IMR-90 (cell line): ENCODE data around the gene SEMA5A. TPM values are rescaled to one million over a fixed set of nuclear protein-coding genes. Genes with fewer than 3 reads are reported as not detected.

ENCODE experiments used
- ATAC-seq: fragments of 200-7000 bp; cut with Tn5 transposase; 2 replicates; pipeline ENCODE4 v1.9.1; 2020; ENCODE audit warnings: low read depth, mild to moderate bottlenecking, moderate library complexity
- BruUV-seq: library from RNA; stranded (reverse); fragments of 400-500 nt; replicated peaks from 2 replicates; lab custom pipeline; 2021; lab: Mats Ljungman, UMichigan
- CTCF ChIA-PET: fragments of 300-600 bp; formaldehyde crosslinking; extraction: SDS; loops from one replicate; lab custom pipeline; 2021; ENCODE audit warnings: antibody characterized with exemption; lab: Yijun Ruan, JAX
- POLR2A ChIA-PET: fragments of 300-600 bp; sonication (Branson Sonifier 250); formaldehyde crosslinking; loops from one replicate; lab custom pipeline; 2022; ENCODE audit warnings: antibody characterized with exemption; ENCODE audit not compliant: unreplicated experiment; lab: Charles Lee
- DNase-seq: peaks from one replicate; pipeline ENCODE4 v3.0.0; 2013
- H2AFZ ChIP-seq: replicated peaks from 2 replicates; pipeline ENCODE3; 2013; ENCODE audit warnings: low read length, mild to moderate bottlenecking; ENCODE audit not compliant: poor library complexity
- H2AK5ac ChIP-seq: 2 replicates; pipeline ENCODE4 v1.6.1; 2013; ENCODE audit warnings: low read depth, low read length, inconsistent platforms
- H2AK9ac ChIP-seq: replicated peaks from 2 replicates; pipeline ENCODE3; 2013; ENCODE audit warnings: mild to moderate bottlenecking, low read depth, low read length, moderate library complexity; ENCODE audit not compliant: poor library complexity
- H2BK120ac ChIP-seq: 2 replicates; pipeline ENCODE4 v1.6.1; 2013; ENCODE audit warnings: low read depth, low read length, inconsistent platforms
- H2BK15ac ChIP-seq: 3 replicates; pipeline ENCODE4 v1.6.1; 2013; ENCODE audit warnings: low read depth, low read length, inconsistent platforms
- H2BK20ac ChIP-seq: 2 replicates; pipeline ENCODE4 v1.6.1; 2013; ENCODE audit warnings: low read depth, mild to moderate bottlenecking, inconsistent platforms, low read length, moderate library complexity
- H2BK5ac ChIP-seq: 2 replicates; pipeline ENCODE4 v1.6.1; 2013; ENCODE audit warnings: mild to moderate bottlenecking, low read depth, low read length, inconsistent platforms; ENCODE audit not compliant: poor library complexity, severe bottlenecking
- H3K14ac ChIP-seq: replicated peaks from 2 replicates; pipeline ENCODE4 v1.6.1; 2013; ENCODE audit warnings: low read depth, low read length, inconsistent platforms
- H3K18ac ChIP-seq: 2 replicates; pipeline ENCODE4 v1.6.1; 2013; ENCODE audit warnings: low read depth, low read length, control low read depth
- H3K23ac ChIP-seq: 2 replicates; pipeline ENCODE4 v1.6.1; 2013; ENCODE audit warnings: low read depth, low read length, inconsistent platforms
- H3K27ac ChIP-seq: 2 replicates; pipeline ENCODE4 v1.5.1; 2013; ENCODE audit warnings: mild to moderate bottlenecking, control low read depth, low read length; ENCODE audit not compliant: insufficient read depth
- H3K27me3 ChIP-seq: 2 replicates; pipeline ENCODE4 v1.6.1; 2013; ENCODE audit warnings: low read length; ENCODE audit not compliant: control insufficient read depth, insufficient read depth
- H3K36me3 ChIP-seq: 2 replicates; pipeline ENCODE4 v1.6.1; 2013; ENCODE audit warnings: low read length, mixed read lengths; ENCODE audit not compliant: control insufficient read depth, insufficient read depth
- H3K4ac ChIP-seq: 2 replicates; pipeline ENCODE4 v1.6.1; 2013; ENCODE audit warnings: low read depth, low read length, inconsistent platforms
- H3K4me1 ChIP-seq: 2 replicates; pipeline ENCODE4 v1.6.1; 2013; ENCODE audit warnings: low read length, mixed read lengths; ENCODE audit not compliant: control insufficient read depth, insufficient read depth
- H3K4me2 ChIP-seq: 2 replicates; pipeline ENCODE4 v1.6.1; 2013; ENCODE audit warnings: low read depth, mild to moderate bottlenecking, control low read depth, low read length, moderate library complexity
- H3K4me3 ChIP-seq: 2 replicates; pipeline ENCODE4 v1.5.1; 2013; ENCODE audit warnings: low read depth, mild to moderate bottlenecking, control low read depth, low read length, moderate library complexity; ENCODE audit not compliant: insufficient read depth
- H3K56ac ChIP-seq: 2 replicates; pipeline ENCODE4 v1.6.1; 2013; ENCODE audit warnings: low read length, inconsistent platforms; ENCODE audit not compliant: insufficient read depth; ENCODE audit errors: extremely low read depth
- H3K79me1 ChIP-seq, 2 experiments: 2 replicates each; pipeline ENCODE4 v1.6.1; 2013; ENCODE audit warnings: low read length in 2 of 2, inconsistent platforms in 1 of 2, low read depth in 1 of 2
- H3K9ac ChIP-seq: 2 replicates; pipeline ENCODE4 v1.6.1; 2013; ENCODE audit warnings: low read depth, low read length, control low read depth
- H3K9me1 ChIP-seq: 2 replicates; pipeline ENCODE4 v1.6.1; 2013; ENCODE audit warnings: low read length, inconsistent platforms; ENCODE audit not compliant: insufficient read depth
- H3K9me3 ChIP-seq: 2 replicates; pipeline ENCODE4 v1.6.1; 2013; ENCODE audit warnings: low read length; ENCODE audit not compliant: control insufficient read depth, insufficient read depth
- H4K20me1 ChIP-seq: 2 replicates; pipeline ENCODE4 v1.6.1; 2013; ENCODE audit warnings: low read length, inconsistent platforms; ENCODE audit not compliant: insufficient read depth
- H4K5ac ChIP-seq: 2 replicates; pipeline ENCODE4 v1.6.1; 2013; ENCODE audit warnings: mild to moderate bottlenecking, low read depth, low read length, control low read depth
- H4K8ac ChIP-seq, 2 experiments: 2 replicates each; pipeline ENCODE4 v1.6.1; 2013; ENCODE audit warnings: low read depth in 2 of 2, low read length in 2 of 2, control low read depth in 1 of 2, inconsistent platforms in 1 of 2
- H4K91ac ChIP-seq: 2 replicates; pipeline ENCODE4 v1.6.1; 2013; ENCODE audit warnings: low read depth, low read length, inconsistent platforms; ENCODE audit not compliant: insufficient read depth
- BHLHE40 ChIP-seq: fragments of 150-350 bp; IDR thresholded peaks from 2 replicates; pipeline ENCODE4 v1.6.1; 2016; ENCODE audit warnings: mild to moderate bottlenecking, low read depth, low read length
- CEBPB ChIP-seq: IDR thresholded peaks from 2 replicates; pipeline ENCODE4 v1.6.1; 2012; ENCODE audit warnings: low read depth, low read length, improper control_type of control experiment
- CTCF ChIP-seq: conservative IDR thresholded peaks from 2 replicates; pipeline ENCODE4 v1.5.1; 2012; ENCODE audit warnings: mild to moderate bottlenecking, low read depth, low read length, improper control_type of control experiment
- FOS ChIP-seq: fragments of 150-350 bp; IDR thresholded peaks from 2 replicates; pipeline ENCODE4 v1.6.1; 2016; ENCODE audit warnings: low read depth, low read length
- MAFK ChIP-seq: IDR thresholded peaks from 2 replicates; pipeline ENCODE4 v1.6.1; 2012; ENCODE audit warnings: low read depth, low read length, improper control_type of control experiment
- MAZ ChIP-seq: IDR thresholded peaks from 2 replicates; pipeline ENCODE4 v1.6.1; 2012; ENCODE audit warnings: low read depth, mild to moderate bottlenecking, low read length, improper control_type of control experiment, moderate library complexity, borderline replicate concordance
- MXI1 ChIP-seq: IDR thresholded peaks from 2 replicates; pipeline ENCODE4 v1.6.1; 2012; ENCODE audit warnings: low read depth, mild to moderate bottlenecking, low read length, moderate library complexity, borderline replicate concordance
- NFE2L2 ChIP-seq: fragments of 150-350 bp; IDR thresholded peaks from 2 replicates; pipeline ENCODE4 v1.6.1; 2016; ENCODE audit warnings: low read depth, mild to moderate bottlenecking, low read length
- POLR2A ChIP-seq: IDR thresholded peaks from 2 replicates; pipeline ENCODE4 v1.6.1; 2012; ENCODE audit warnings: mild to moderate bottlenecking, low read depth, low read length
- RAD21 ChIP-seq: IDR thresholded peaks from 2 replicates; pipeline ENCODE4 v1.6.1; 2012; ENCODE audit warnings: low read length, improper control_type of control experiment
- RFX5 ChIP-seq: IDR thresholded peaks from 2 replicates; pipeline ENCODE4 v1.8.0; 2012; ENCODE audit warnings: low read depth, mild to moderate bottlenecking, low read length, moderate library complexity
- SMC3 ChIP-seq: fragments of 150-350 bp; IDR thresholded peaks from 2 replicates; pipeline ENCODE4 v1.6.1; 2016; ENCODE audit warnings: low read depth, mild to moderate bottlenecking, antibody characterized with exemption, low read length, moderate library complexity
- WGBS, 2 experiments: methylation state at CpG; one replicate each; pipeline versions ENCODE4 v1.1.5 to v1.1.7; 2013; ENCODE audit warnings: missing lambda C conversion rate in 2 of 2; ENCODE audit not compliant: insufficient read length in 1 of 2; ENCODE audit errors: extremely low coverage in 2 of 2; 5-methylcytosine and 5-hydroxymethylcytosine counted together
- dilution Hi-C: fragments of 300-500 bp; cut with HindIII; formaldehyde crosslinking; loops from one replicate; pipeline ENCODE4 v1.14.3; 2018; ENCODE audit warnings: low sequenced_read_pairs; ENCODE audit not compliant: unreplicated experiment
- in situ Hi-C: fragments of 300-500 bp; cut with MboI; formaldehyde crosslinking; loops from 3 replicates; pipeline ENCODE4 v1.14.3; 2019; ENCODE audit warnings: low sequenced_read_pairs, inconsistent platforms, mixed read lengths
- intact Hi-C: fragments of 100-400 bp; cut with micrococcal nuclease; formaldehyde crosslinking; loops from 2 replicates; pipeline ENCODE4 v1.10.0; 2022
- polyA plus RNA-seq, 3 experiments: library from polyadenylated mRNA; depleted of rRNA; stranded (reverse); fragments of >200 nt; gene quantifications; 2 replicates each; pipeline ENCODE4 v1.2.3, GENCODE V29; 2012; ENCODE audit warnings: low replicate concordance in 1 of 3
- total RNA-seq: library from RNA; depleted of rRNA; stranded (reverse); fragments of >200 nt; gene quantifications from 2 replicates; pipeline ENCODE4 v1.2.3, GENCODE V29; 2012

SEMA5A gene
- total and polyA plus RNA-seq, 2 of the 4 experiments (the other 2 are of a cell fraction), result 8.2 to 9.9 TPM

- H4K20me1 ChIP-seq, result peaks cover 9% of the 10 kb centered on the region; the same call in 1 of the 2 replicates
- no peak for TF ChIP-seq POLR2A
- no peak for TF ChIP-seq MAFK
- TF ChIP-seq NFE2L2, result no peak
- no peak for TF ChIP-seq CTCF
- TF ChIP-seq RFX5, result no peak
- no peak for TF ChIP-seq RAD21
- no peak for TF ChIP-seq SMC3
- no peak for TF ChIP-seq CEBPB
- TF ChIP-seq FOS, result no peak
- TF ChIP-seq MAZ, result no peak
- TF ChIP-seq BHLHE40, result no peak
- TF ChIP-seq MXI1, result no peak
- H3K27me3 ChIP-seq, result no peaks in the 10 kb centered on the region
- H3K9ac ChIP-seq, result no peak overlapping the region
- dilution Hi-C loops, result no loop called here
- ATAC-seq (no peak), DNase-seq (no peak)
- no peak overlapping the region for H2AFZ ChIP-seq
- ChIA-PET POLR2A (no interaction called here), CTCF (no interaction called here)
- H2BK5ac ChIP-seq, result no peak overlapping the region
- H3K4ac ChIP-seq, result no peak overlapping the region
- no peak overlapping the region for H3K18ac ChIP-seq
- no peak overlapping the region for H3K27ac ChIP-seq
- H3K9me3 ChIP-seq, result no peaks in the 10 kb centered on the region
- no peak overlapping the region for H2BK15ac ChIP-seq
- no peak overlapping the region for H3K4me3 ChIP-seq
- no peak overlapping the region for H2BK120ac ChIP-seq
- no peak overlapping the region for H4K8ac ChIP-seq
- no TSS peak for BruUV-seq
- in situ Hi-C loops, result no loop called here
- 83% methylated on average over 1 of the region's 5 CpGs; no CpG with 5 or more reads in 1 of the 2 experiments for WGBS, 2 experiments
- no peak overlapping the region for H4K91ac ChIP-seq
- H2AK5ac ChIP-seq, result no peak overlapping the region
- H4K5ac ChIP-seq, result no peak overlapping the region
- H3K79me1 ChIP-seq, result peaks cover 21 to 50% of the 10 kb centered on the region in 2 experiments
- H3K23ac ChIP-seq, result no peak overlapping the region
- H2BK20ac ChIP-seq, result no peak overlapping the region
- H2AK9ac ChIP-seq, result no peak overlapping the region
- peaks cover 6% of the 10 kb centered on the region; the same call in 1 of the 2 replicates for H3K9me1 ChIP-seq
- H3K4me2 ChIP-seq, result no peak overlapping the region
- H3K4me1 ChIP-seq, result no peaks in the 10 kb centered on the region
- intact Hi-C loops, result no loop called here
- H3K56ac ChIP-seq, result no peak overlapping the region
- H3K14ac ChIP-seq, result no peak overlapping the region
- H3K36me3 ChIP-seq, result peaks cover 3% of the 10 kb centered on the region
Observed at GRCh38 chr5:9408964-9409363, 136.9 kb downstream of the SEMA5A start.
